Psoas muscle (tissue), 8 donors: ENCODE results near the gene TMEM175. TPM values are rescaled to one million over a fixed set of nuclear protein-coding genes. Genes with fewer than 3 reads are reported as not detected.
A peak's percentile ranks its signal among the peaks of the same experiment; 100 is the strongest.
"Not testable (repeated sequence)": the region's sequence is repeated elsewhere in the genome, so short reads cannot be mapped to it uniquely, and the experiment has no call there.

Experiments
- ATAC-seq, 4 donors: fragments of 200-7000 bp; cut with Tn5 transposase; one replicate each; pipeline ENCODE4 v1.9.1; 2020; ENCODE audit warnings: moderate library complexity in 3 of 4, mild to moderate bottlenecking in 2 of 4
- DNase-seq, 2 donors: peaks; one replicate each; pipeline ENCODE4 v3.0.0-alpha.2; 2020
- H3K27ac ChIP-seq: fragments of 200-600 bp; one replicate; pipeline ENCODE4 v1.8.0; 2022
- H3K27me3 ChIP-seq, 3 donors: fragments of 200-600 bp in 1 of 3; one replicate each; pipeline versions ENCODE4 v1.6.1 to v1.8.0; 2013 to 2022; ENCODE audit warnings: low read length in 2 of 3, mild to moderate bottlenecking in 2 of 3, moderate library complexity in 1 of 3; ENCODE audit not compliant: insufficient read depth in 3 of 3
- H3K36me3 ChIP-seq, 2 donors: fragments of 200-600 bp in 1 of 2; one replicate each; pipeline versions ENCODE4 v1.6.1 to v1.8.0; 2013 to 2022; ENCODE audit warnings: low read depth in 1 of 2, mild to moderate bottlenecking in 1 of 2, moderate library complexity in 1 of 2; ENCODE audit not compliant: insufficient read depth in 1 of 2
- H3K4me1 ChIP-seq: fragments of 200-600 bp; one replicate; pipeline ENCODE4 v1.8.0; 2022
- H3K4me3 ChIP-seq: fragments of 200-600 bp; one replicate; pipeline ENCODE4 v1.8.0; 2022; ENCODE audit warnings: mild to moderate bottlenecking
- H3K9me3 ChIP-seq: fragments of 200-600 bp; one replicate; pipeline ENCODE4 v1.8.0; 2022
- CTCF ChIP-seq: fragments of 200-600 bp; IDR thresholded peaks from one replicate; pipeline ENCODE4 v1.8.0; 2022; ENCODE audit warnings: antibody characterized with exemption
- WGBS, 3 donors: extraction: QIAGEN DNeasy Blood & Tissue Kit; methylation state at CpG; one replicate each; pipeline versions ENCODE4 v1.1.6 to v1.1.7; 2013; 5-methylcytosine and 5-hydroxymethylcytosine counted together
- intact Hi-C, 2 donors: fragments of 100-400 bp; cut with DNase I; formaldehyde crosslinking; loops; one replicate each; pipeline versions ENCODE4 v1.11.0 to v1.14.2; 2022
- polyA plus RNA-seq, 3 donors: library from polyadenylated mRNA; stranded (reverse); fragments of 200-250 nt; gene quantifications; one replicate each; pipeline ENCODE4 v1.2.3, GENCODE V29; 2013
- total RNA-seq, 4 donors: library from RNA; stranded (reverse); fragmentation: NEBNext Ultra II Directional in 2 of 4; extraction: Animal tissue kit (Norgen Biotek cat#: 25700) in 2 of 4; gene quantifications; one replicate each; pipeline versions ENCODE4 v1.2.1 to v1.2.4, GENCODE V29; 2021 to 2023
- donor health status: healthy with polysubstance abuse.
- donor health status: DM: no; HTN: no; CAD: no; lungs with moderate emphysema.
- donor health status: Bipolar disorder and iron deficiency.
- donor health status: healthy.
- donor health status: DM: yes; HTN: yes; CAD: no.
- donor health status: DM: no; HTN: no; CAD: no.
- donor health status: DM: no; HTN: no; CAD: no.
- donor health status: DM: yes; HTN: yes; CAD: no.

Gene TMEM175
- total and polyA plus RNA-seq, 7 donors = 8.7 to 23.9 (median 14.3) TPM

GRCh38 chr4:932713-933070, 432 bp downstream of the TMEM175 start:
- Histone ChIP-seq H3K27me3 (no peaks in the 10 kb centered on the region), H3K27ac (peak overlapping the region; percentile 99), H3K36me3 (no peaks in the 10 kb centered on the region), H3K4me3 (peak overlapping the region; percentile 99), H3K4me1 (peaks cover 30% of the 10 kb centered on the region), H3K9me3 (no peaks in the 10 kb centered on the region)
- WGBS, 3 donors = 3 to 4% (median 3%) methylated on average over 11 of the region's 11 CpGs
- peak in 1 of 2 donors; percentile 63 for DNase-seq
- no peak for ATAC-seq
- TF ChIP-seq CTCF = no peak
- intact Hi-C loops = loop anchor here (5.0 kb wide), 2 partner anchors 40 to 190 kb away; partner anchors contain the start of gene DGKQ (in 1 of the 2)

GRCh38 chr4:939508-939907, 7.2 kb downstream of the TMEM175 start:
- H3K4me3 ChIP-seq, H3K9me3 ChIP-seq, DNase-seq, H3K27me3 ChIP-seq, H3K27ac ChIP-seq, H3K4me1 ChIP-seq, ATAC-seq, H3K36me3 ChIP-seq, intact Hi-C loops: not testable (repeated sequence)
- 79 to 83% (median 83%) methylated on average over 4 of the region's 4 CpGs for WGBS, 3 donors

- H3K4me3 ChIP-seq = no peak overlapping the region
- ATAC-seq = no peak
- H3K36me3 ChIP-seq = peaks cover 0 to 6% of the 10 kb centered on the region in 2 donors
- H3K27ac ChIP-seq = no peak overlapping the region
- peak in 1 of 2 donors; percentile 32 for DNase-seq
- intact Hi-C loops = no loop called here
- H3K27me3 ChIP-seq = no peaks in the 10 kb centered on the region
- WGBS, 3 donors = 60 to 65% (median 65%) methylated on average over 28 of the region's 28 CpGs
- H3K4me1 ChIP-seq = no peaks in the 10 kb centered on the region
- H3K9me3 ChIP-seq = no peaks in the 10 kb centered on the region
- TF ChIP-seq CTCF = no peak
Measured at GRCh38 chr4:945274-946102, 13.2 kb downstream of the TMEM175 start.

- no peak for TF ChIP-seq CTCF
- ATAC-seq = no peak
- peaks cover 0 to 6% of the 10 kb centered on the region in 2 donors for H3K36me3 ChIP-seq
Measured at GRCh38 chr4:946103-946450, 13.8 kb downstream of the TMEM175 start.

GRCh38 chr4:946517-947471, 14.5 kb downstream of the TMEM175 start:
- H3K9me3 ChIP-seq = no peaks in the 10 kb centered on the region
- H3K4me3 ChIP-seq = no peak overlapping the region
- no peak overlapping the region for H3K27ac ChIP-seq
- no peak for ATAC-seq
- H3K27me3 ChIP-seq = no peaks in the 10 kb centered on the region
- DNase-seq = peak in 1 of 2 donors; percentile 34
- TF ChIP-seq CTCF = no peak
- no peaks in the 10 kb centered on the region for H3K4me1 ChIP-seq
- H3K36me3 ChIP-seq = peaks cover 0 to 8% of the 10 kb centered on the region in 2 donors
- WGBS, 3 donors = 72 to 75% (median 74%) methylated on average over 58 to 62 of the region's 62 CpGs
- intact Hi-C loops = no loop called here

More at GRCh38 chr4:946103-946450, 13.8 kb downstream of the TMEM175 start:
- H3K27ac ChIP-seq = no peak overlapping the region
- no peaks in the 10 kb centered on the region for H3K27me3 ChIP-seq
- DNase-seq = no peak
- 73 to 77% (median 74%) methylated on average over 9 of the region's 9 CpGs for WGBS, 3 donors
- intact Hi-C loops = no loop called here
- no peaks in the 10 kb centered on the region for H3K4me1 ChIP-seq
- H3K9me3 ChIP-seq = no peaks in the 10 kb centered on the region
- H3K4me3 ChIP-seq = no peak overlapping the region
